Panc1 (cell line): ENCODE results near the gene MEGF10. TPM values are rescaled to one million over a fixed set of nuclear protein-coding genes. Genes with fewer than 3 reads are reported as not detected.

Experiments used
- ATAC-seq: fragments of 200-7000 bp; cut with Tn5 transposase; 2 replicates; pipeline ENCODE4 v1.9.1; 2020; ENCODE audit warnings: mild to moderate bottlenecking, moderate library complexity
- BruUV-seq: library from RNA; stranded (reverse); fragments of 400-500 nt; replicated peaks from 2 replicates; lab custom pipeline; 2021; lab: Mats Ljungman, UMichigan
- CTCF ChIA-PET: fragments of 300-600 bp; sonication (Branson Sonifier 250); formaldehyde crosslinking; loops from one replicate; lab custom pipeline; 2022; ENCODE audit warnings: antibody characterized with exemption; lab: Charles Lee
- POLR2A ChIA-PET: fragments of 300-600 bp; sonication (Branson Sonifier 250); formaldehyde crosslinking; loops from one replicate; lab custom pipeline; 2022; ENCODE audit warnings: antibody characterized with exemption; lab: Charles Lee
- DNase-seq: peaks from one replicate; pipeline ENCODE4 v3.0.0-alpha.2; 2010; ENCODE audit warnings: low read depth, low spot score
- H3K27ac ChIP-seq: 2 replicates; pipeline ENCODE4 v1.5.1; 2011; ENCODE audit warnings: mild to moderate bottlenecking, low read length, inconsistent platforms
- H3K27me3 ChIP-seq: fragments of 200-500 bp; sonication (Bioruptor generic); 2 replicates; pipeline ENCODE4 v1.6.0; 2014; ENCODE audit warnings: low read length, inconsistent platforms; ENCODE audit not compliant: control insufficient read depth, insufficient read depth
- H3K36me3 ChIP-seq: fragments of 200-500 bp; sonication (Bioruptor generic); 2 replicates; pipeline ENCODE4 v1.5.1; 2014; ENCODE audit warnings: inconsistent platforms, mild to moderate bottlenecking, low read length, moderate library complexity; ENCODE audit not compliant: control insufficient read depth, insufficient read depth
- H3K4me1 ChIP-seq: 2 replicates; pipeline ENCODE4 v1.5.1; 2011; ENCODE audit warnings: inconsistent platforms, mild to moderate bottlenecking, low read length, moderate library complexity; ENCODE audit not compliant: control insufficient read depth, insufficient read depth
- H3K4me3 ChIP-seq, 2 experiments: 2 replicates each; pipeline ENCODE4 v1.5.1; 2011 to 2012; ENCODE audit warnings: low read depth in 2 of 2, low read length in 2 of 2, mild to moderate bottlenecking in 2 of 2, inconsistent platforms in 1 of 2, moderate library complexity in 1 of 2
- H3K9me3 ChIP-seq: fragments of 200-500 bp; sonication (Bioruptor generic); 2 replicates; pipeline ENCODE4 v1.5.1; 2014; ENCODE audit warnings: low read depth, mild to moderate bottlenecking, inconsistent platforms, low read length, moderate library complexity; ENCODE audit not compliant: control insufficient read depth, insufficient read depth
- CTCF ChIP-seq: fragments of 450-650 bp; IDR thresholded peaks from 2 replicates; pipeline ENCODE4 v1.5.1; 2017; ENCODE audit warnings: mild to moderate bottlenecking
- POLR2AphosphoS5 ChIP-seq: IDR thresholded peaks from 2 replicates; pipeline ENCODE4 v1.6.1; 2012; ENCODE audit warnings: mild to moderate bottlenecking, low read depth, low read length, moderate library complexity
- REST ChIP-seq, 2 experiments: IDR thresholded peaks; 2 replicates each; pipeline ENCODE4 v1.6.1; 2011 to 2012; ENCODE audit warnings: low read depth in 2 of 2, control low read depth in 1 of 2, low read length in 1 of 2, mild to moderate bottlenecking in 1 of 2, moderate library complexity in 1 of 2; ENCODE audit not compliant: insufficient read depth in 1 of 2
- SIN3A ChIP-seq: IDR thresholded peaks from 2 replicates; pipeline ENCODE4 v1.6.1; 2012; ENCODE audit warnings: low read depth, mild to moderate bottlenecking, low read length, moderate library complexity, borderline replicate concordance; ENCODE audit not compliant: insufficient read depth
- TCF7L2 ChIP-seq: IDR thresholded peaks from 2 replicates; pipeline ENCODE4 v1.6.1; 2011; ENCODE audit warnings: mild to moderate bottlenecking, low read depth, low read length, inconsistent platforms
- in situ Hi-C: cut with HindIII; loops from 2 replicates; pipeline ENCODE4 v1.10.0; 2016; ENCODE audit warnings: low sequenced_read_pairs, low pct_unique_long_range_greater_than_20kb
- intact Hi-C: fragments of 100-400 bp; cut with micrococcal nuclease; formaldehyde crosslinking; loops from one replicate; pipeline ENCODE4 v1.10.0; 2022; ENCODE audit not compliant: unreplicated experiment
- total RNA-seq: library from RNA; stranded (reverse); gene quantifications from one replicate; pipeline ENCODE4 v1.2.1, GENCODE V29; 2021; ENCODE audit not compliant: unreplicated experiment

Gene MEGF10
- total RNA-seq, 1 experiment from 2014 or later = not detected

- no peak overlapping the region for H3K27ac ChIP-seq
- H3K27me3 ChIP-seq = no peaks in the 10 kb centered on the region
- no peak overlapping the region for H3K4me3 ChIP-seq
- TF ChIP-seq TCF7L2 (no peak), CTCF (no peak), POLR2AphosphoS5 (no peak), REST (IDR thresholded peaks at IDR 0.05; ENCODE audit: insufficient read depth in 1 of 2, low read depth in 2 of 2, low read length in 1 of 2) (no peak), SIN3A (no peak)
- in situ Hi-C loops (no loop called here), intact Hi-C loops (no loop called here)
- no peaks in the 10 kb centered on the region for H3K4me1 ChIP-seq
- ChIA-PET CTCF (interaction anchor here (0.5 kb wide), 1 partner anchor 549 kb away, joined by 4 read pairs; no protein-coding TSS in a partner anchor), POLR2A (no interaction called here)
- BruUV-seq = no TSS peak
- no peaks in the 10 kb centered on the region for H3K9me3 ChIP-seq
- H3K36me3 ChIP-seq = no peaks in the 10 kb centered on the region
- no peak for DNase-seq
- no peak for ATAC-seq
Observed at GRCh38 chr5:127428276-127428675, 137.7 kb downstream of the MEGF10 start.

GRCh38 chr5:127428748-127429147 is 138.2 kb downstream of the MEGF10 start:
- BruUV-seq = no TSS peak
- POLR2A ChIA-PET = no interaction called here
- in situ Hi-C loops = no loop called here

More at GRCh38 chr5:127428748-127429147, 138.2 kb downstream of the MEGF10 start:
- CTCF ChIA-PET = no interaction called here
- ATAC-seq (no peak), DNase-seq (no peak)
- H3K27me3 ChIP-seq = no peaks in the 10 kb centered on the region
- no peaks in the 10 kb centered on the region for H3K36me3 ChIP-seq
- H3K4me3 ChIP-seq = no peak overlapping the region
- H3K9me3 ChIP-seq = no peaks in the 10 kb centered on the region
- H3K27ac ChIP-seq = no peak overlapping the region
- TF ChIP-seq SIN3A = no peak
- TF ChIP-seq CTCF = no peak
- no peak for TF ChIP-seq POLR2AphosphoS5
- TF ChIP-seq TCF7L2 = no peak
- TF ChIP-seq REST (IDR thresholded peaks at IDR 0.05; ENCODE audit: insufficient read depth in 1 of 2, low read depth in 2 of 2, low read length in 1 of 2) = no peak
- no peaks in the 10 kb centered on the region for H3K4me1 ChIP-seq
- intact Hi-C loops = no loop called here
